ENCODE measurements around the gene IFT52. TPM values are rescaled to one million over a fixed set of nuclear protein-coding genes. Genes with fewer than 3 reads are reported as not detected.
"Not testable (repeated sequence)": the region's sequence is repeated elsewhere in the genome, so short reads cannot be mapped to it uniquely, and the experiment has no call there.

The IFT52 gene
- total RNA-seq, 2 experiments from 2014 or later = 14.0 to 14.1 TPM

GRCh38 chr20:43655176-43655575, 64.4 kb downstream of the IFT52 start:
- H3K27ac Mint-ChIP-seq; H3K9me3 Mint-ChIP-seq (ENCODE audit: low read depth); ATAC-seq; H3K27me3 Mint-ChIP-seq; H3K4me1 Mint-ChIP-seq; intact Hi-C loops (cut with DNase I, micrococcal nuclease); DNase-seq; H3K4me3 Mint-ChIP-seq; H3K36me3 Mint-ChIP-seq (ENCODE audit: low read depth); CTCF ChIA-PET: not testable (repeated sequence)
- POLR2A ChIA-PET = interaction anchor here (0.6 to 0.7 kb wide), 2 partner anchors 81 to 663 kb away, joined by 3 to 5 read pairs; no protein-coding TSS in a partner anchor

DNA sequence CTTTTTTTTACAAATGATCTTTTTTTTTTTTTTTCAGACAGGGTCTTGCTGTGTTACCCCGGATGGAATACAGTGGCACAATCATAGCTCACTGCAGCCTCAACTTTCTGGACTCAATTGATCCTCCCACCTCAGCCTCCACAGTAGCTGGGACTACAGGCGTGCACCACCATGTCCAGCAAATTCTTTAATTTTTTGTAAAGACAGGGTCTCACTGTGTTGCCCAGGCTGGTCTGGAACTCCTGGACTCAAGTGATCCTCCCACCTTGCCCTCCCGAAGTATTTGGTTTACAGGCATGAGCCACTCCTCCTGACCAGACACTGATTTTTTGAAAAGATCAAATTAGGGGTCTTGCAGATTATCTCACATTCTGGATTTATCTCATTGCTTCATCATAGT, 65.2 kb downstream of the IFT52 start:
- intact Hi-C loops (cut with DNase I, micrococcal nuclease) = no loop called here
- DNase-seq (no peak), ATAC-seq (no peak)
- CTCF ChIA-PET = no interaction called here
- no peaks in the 10 kb centered on the region for H3K9me3 Mint-ChIP-seq (ENCODE audit: low read depth)
- no peaks in the 10 kb centered on the region for H3K36me3 Mint-ChIP-seq (ENCODE audit: low read depth)
- POLR2A ChIA-PET = no interaction called here
- H3K27me3 Mint-ChIP-seq = no peaks in the 10 kb centered on the region
- H3K4me3 Mint-ChIP-seq = peak overlapping the region; percentile 92
- H3K27ac Mint-ChIP-seq = peak overlapping the region; percentile 42
- peaks cover 5% of the 10 kb centered on the region for H3K4me1 Mint-ChIP-seq

GRCh38 chr20:43658069-43658722, 67.5 kb downstream of the IFT52 start:
- H3K27me3 Mint-ChIP-seq = no peaks in the 10 kb centered on the region
- peak; percentile 78 for ATAC-seq

DNA sequence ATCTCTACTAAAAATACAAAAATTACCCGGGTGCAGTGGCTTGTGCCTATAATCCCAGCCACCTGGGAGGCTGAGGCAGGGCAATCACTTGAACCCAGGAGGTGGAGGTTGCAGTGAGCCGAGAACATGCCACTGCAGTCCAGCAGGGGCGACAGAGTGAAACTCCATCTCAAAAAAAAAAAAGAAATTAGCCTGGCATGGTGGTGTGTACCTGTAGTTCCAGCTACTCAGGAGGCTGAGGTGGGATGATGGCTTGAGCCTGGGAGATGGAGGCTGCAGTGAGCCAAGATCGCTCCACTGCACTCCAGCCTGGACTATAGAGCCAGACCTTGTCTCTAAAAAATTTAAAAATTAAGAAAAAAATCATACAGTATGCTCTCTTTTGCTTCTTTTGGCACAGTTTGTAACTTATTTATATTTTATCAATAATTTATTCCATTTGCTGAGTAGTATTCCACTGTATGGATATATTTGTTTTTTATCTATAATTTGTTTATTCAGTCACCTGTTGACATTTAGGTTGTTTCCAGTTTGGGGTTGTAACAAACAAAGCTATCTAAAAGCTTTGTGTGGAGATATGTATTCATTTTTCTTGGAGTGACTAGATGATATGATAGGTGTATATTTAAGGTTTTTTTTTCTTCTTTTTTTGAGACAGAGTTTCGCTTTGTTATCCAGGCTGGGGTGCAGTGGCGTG, 68.1 kb downstream of the IFT52 start:
- peaks cover 5% of the 10 kb centered on the region for H3K4me1 Mint-ChIP-seq
- no peaks in the 10 kb centered on the region for H3K36me3 Mint-ChIP-seq (ENCODE audit: low read depth)
- ATAC-seq (no peak), DNase-seq (peak; percentile 14)
- no peaks in the 10 kb centered on the region for H3K9me3 Mint-ChIP-seq (ENCODE audit: low read depth)
- ChIA-PET CTCF (interaction anchor here (0.6 to 1.2 kb wide), 3 partner anchors 9 to 89 kb away, joined by 3 read pairs; no protein-coding TSS in a partner anchor), POLR2A (interaction anchor here (0.7 to 0.9 kb wide), 2 partner anchors 68 to 93 kb away, joined by 3 read pairs; partner anchors contain the start of gene IFT52)
- intact Hi-C loops (cut with DNase I, micrococcal nuclease) = no loop called here
- no peaks in the 10 kb centered on the region for H3K27me3 Mint-ChIP-seq
- peak overlapping the region; percentile 92 for H3K4me3 Mint-ChIP-seq
- H3K27ac Mint-ChIP-seq = no peak overlapping the region

More at GRCh38 chr20:43658069-43658722, 67.5 kb downstream of the IFT52 start:
- no peaks in the 10 kb centered on the region for H3K9me3 Mint-ChIP-seq (ENCODE audit: low read depth)
- peaks cover 5% of the 10 kb centered on the region for H3K4me1 Mint-ChIP-seq
- intact Hi-C loops (cut with DNase I, micrococcal nuclease) = no loop called here
- peak overlapping the region; percentile 92 for H3K4me3 Mint-ChIP-seq
- no peaks in the 10 kb centered on the region for H3K36me3 Mint-ChIP-seq (ENCODE audit: low read depth)
- POLR2A ChIA-PET = interaction anchor here (0.9 kb wide), 1 partner anchor 67 kb away, joined by 3 read pairs; the partner anchor contains the start of gene IFT52
- CTCF ChIA-PET = interaction anchor here (1.2 kb wide), 1 partner anchor 88 kb away, joined by 3 read pairs; no protein-coding TSS in a partner anchor
- peak; percentile 84 for DNase-seq
- H3K27ac Mint-ChIP-seq = peak overlapping the region; percentile 95

- Mint-ChIP-seq H3K36me3 (ENCODE audit: low read depth) (no peaks in the 10 kb centered on the region), H3K9me3 (ENCODE audit: low read depth) (no peaks in the 10 kb centered on the region), H3K4me1 (peaks cover 4% of the 10 kb centered on the region), H3K27ac (no peak overlapping the region), H3K27me3 (peaks cover 5% of the 10 kb centered on the region), H3K4me3 (no peak overlapping the region)
- no peak for DNase-seq
- intact Hi-C loops (cut with DNase I, micrococcal nuclease) = no loop called here
- ATAC-seq = no peak
- CTCF ChIA-PET = interaction anchor here (0.6 to 0.7 kb wide), 3 partner anchors 8 to 176 kb away, joined by 3 to 4 read pairs (median 3); no protein-coding TSS in a partner anchor
- POLR2A ChIA-PET = no interaction called here
Observed at GRCh38 chr20:43662943-43663655, 72.4 kb downstream of the IFT52 start.

- intact Hi-C loops (cut with DNase I, micrococcal nuclease) = loop anchor here in 1 of 2 experiments (2.0 kb wide), 1 partner anchor 75 kb away; the partner anchor contains the start of gene IFT52
- Mint-ChIP-seq H3K4me3 (no peak overlapping the region), H3K4me1 (peaks cover 2% of the 10 kb centered on the region), H3K27me3 (peaks cover 11% of the 10 kb centered on the region), H3K27ac (no peak overlapping the region), H3K9me3 (ENCODE audit: low read depth) (no peaks in the 10 kb centered on the region), H3K36me3 (ENCODE audit: low read depth) (peaks cover 15% of the 10 kb centered on the region)
- ATAC-seq = no peak
- DNase-seq = no peak
- ChIA-PET POLR2A (interaction anchor here (0.6 kb wide), 1 partner anchor 91 kb away, joined by 4 read pairs; no protein-coding TSS in a partner anchor), CTCF (interaction anchor here (0.7 kb wide), 2 partner anchors 39 to 76 kb away, joined by 3 read pairs; no protein-coding TSS in a partner anchor)
Observed at GRCh38 chr20:43665466-43666176, 74.9 kb downstream of the IFT52 start.

- H3K27me3 Mint-ChIP-seq = peaks cover 11% of the 10 kb centered on the region
- peak within 1 kb of the TSS; percentile 83 for H3K4me3 Mint-ChIP-seq
- DNase-seq (peak; percentile 86), ATAC-seq (peak; percentile 95)
- POLR2A ChIA-PET = interaction anchor here (0.6 kb wide), 1 partner anchor 90 kb away, joined by 4 read pairs; no protein-coding TSS in a partner anchor
- H3K27ac Mint-ChIP-seq = peak within 1 kb of the TSS; percentile 58
- no peaks in the 10 kb centered on the region for H3K9me3 Mint-ChIP-seq (ENCODE audit: low read depth)
- H3K36me3 Mint-ChIP-seq (ENCODE audit: low read depth) = peaks cover 20% of the 10 kb centered on the region
- H3K4me1 Mint-ChIP-seq = peaks cover 2% of the 10 kb centered on the region
- intact Hi-C loops (cut with DNase I, micrococcal nuclease) = loop anchor here (1.0 to 2.0 kb wide), 5 partner anchors 76 to 545 kb away; partner anchors contain the start of gene IFT52 (in 2 of the 2)
- CTCF ChIA-PET = interaction anchor here (0.7 kb wide), 1 partner anchor 77 kb away, joined by 3 read pairs; no protein-coding TSS in a partner anchor
Observed at GRCh38 chr20:43666376-43667328, 75.9 kb downstream of the IFT52 start, which contains the start of gene MYBL2. Gene MYBL2 (plus strand): TSS chr20:43667114. CDS start chr20:43667284, 170 bp downstream.

DNA sequence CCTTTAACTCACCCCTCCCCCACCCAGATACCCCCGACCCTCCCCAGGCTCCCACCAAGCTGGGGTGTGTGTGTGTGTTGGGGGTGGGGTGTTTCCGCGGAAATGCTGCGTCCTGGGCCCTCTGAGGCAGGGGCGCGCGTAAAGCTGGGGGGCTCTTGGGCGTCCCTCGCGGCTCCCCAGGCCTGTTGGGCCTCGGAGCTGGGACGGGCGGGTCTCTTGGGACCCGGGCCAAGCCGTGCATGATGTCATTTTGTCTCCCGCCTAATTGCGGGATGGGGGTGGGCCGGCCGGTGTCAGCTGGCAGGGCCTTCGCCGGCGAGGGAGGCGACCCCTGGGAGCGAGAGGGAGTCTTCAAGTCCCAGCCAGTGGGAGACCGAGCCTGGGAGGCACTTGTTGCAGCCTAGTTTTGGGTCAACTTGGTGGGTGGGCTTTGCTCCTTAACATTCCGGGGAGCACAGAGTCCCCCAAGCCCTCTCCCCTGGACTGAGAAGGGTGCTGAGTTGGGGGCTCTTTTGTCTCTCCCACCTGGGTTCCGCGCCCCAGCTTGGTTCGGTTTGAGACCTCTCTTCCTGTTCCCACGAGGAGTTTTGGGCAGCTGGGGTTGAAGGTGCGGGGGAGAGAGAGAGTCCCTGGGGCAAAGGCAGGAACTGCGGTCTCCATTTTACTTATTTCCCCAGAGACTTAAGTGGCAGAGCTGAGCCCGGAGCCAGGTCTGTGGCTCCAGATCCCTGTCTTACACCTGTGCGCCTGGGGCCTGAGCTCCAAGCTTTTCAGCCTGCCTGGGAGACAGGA, 76.8 kb downstream of the IFT52 start:
- intact Hi-C loops (cut with DNase I, micrococcal nuclease) = loop anchor here (1.0 to 2.0 kb wide), 5 partner anchors 77 to 544 kb away; partner anchors contain the start of gene IFT52 (in 2 of the 2)
- H3K27ac Mint-ChIP-seq = peak overlapping the region; percentile 58
- H3K4me1 Mint-ChIP-seq = peaks cover 2% of the 10 kb centered on the region
- H3K27me3 Mint-ChIP-seq = peaks cover 11% of the 10 kb centered on the region
- ChIA-PET CTCF (interaction anchor here (0.6 to 1.2 kb wide), 3 partner anchors 8 to 423 kb away, joined by 3 read pairs; no protein-coding TSS in a partner anchor), POLR2A (interaction anchor here (0.6 to 1.1 kb wide), 3 partner anchors 155 to 543 kb away, joined by 3 to 5 read pairs (median 3); partner anchors contain the start of genes OSER1 and SRSF6)
- H3K9me3 Mint-ChIP-seq (ENCODE audit: low read depth) = no peaks in the 10 kb centered on the region
- H3K4me3 Mint-ChIP-seq = peak overlapping the region; percentile 83
- H3K36me3 Mint-ChIP-seq (ENCODE audit: low read depth) = peaks cover 29% of the 10 kb centered on the region
- peak; percentile 58 for DNase-seq
- peak; percentile 29 for ATAC-seq

- peaks cover 38% of the 10 kb centered on the region for H3K36me3 Mint-ChIP-seq (ENCODE audit: low read depth)
- intact Hi-C loops (cut with DNase I, micrococcal nuclease) = no loop called here
- H3K9me3 Mint-ChIP-seq (ENCODE audit: low read depth) = peaks cover 2% of the 10 kb centered on the region
- ChIA-PET CTCF (no interaction called here), POLR2A (interaction anchor here (1.0 kb wide), 1 partner anchor 82 kb away, joined by 4 read pairs; no protein-coding TSS in a partner anchor)
- H3K27me3 Mint-ChIP-seq = peaks cover 11% of the 10 kb centered on the region
- ATAC-seq = no peak
- H3K4me3 Mint-ChIP-seq = no peak overlapping the region
- H3K27ac Mint-ChIP-seq = no peak overlapping the region
- H3K4me1 Mint-ChIP-seq = peaks cover 2% of the 10 kb centered on the region
- DNase-seq = no peak
Observed at GRCh38 chr20:43669332-43669731, 78.6 kb downstream of the IFT52 start.
